ENCODE data around the gene MYH10. TPM values are rescaled to one million over a fixed set of nuclear protein-coding genes. Genes with fewer than 3 reads are reported as not detected.
"Not testable (repeated sequence)": the region's sequence is repeated elsewhere in the genome, so short reads cannot be mapped to it uniquely, and the experiment has no call there.

MYH10 gene
- total RNA-seq, 1 donor from 2014 or later = 3.4 TPM

GRCh38 chr17:8664456-8665126 lies 34.1 kb upstream of the MYH10 start:
- Mint-ChIP-seq H3K4me1 (no peaks in the 10 kb centered on the region), H3K27me3 (peaks cover 7% of the 10 kb centered on the region), H3K27ac (no peak overlapping the region), H3K4me3 (no peak overlapping the region), H3K9me3 (no peaks in the 10 kb centered on the region), H3K36me3 (ENCODE audit: low read depth) (no peaks in the 10 kb centered on the region)
- CTCF ChIA-PET = no interaction called here
- intact Hi-C loops (cut with micrococcal nuclease) = no loop called here
- POLR2A ChIA-PET = no interaction called here
- TF ChIP-seq CTCF (IDR thresholded peaks at IDR 0.05) = no peak
- DNase-seq (no peak), ATAC-seq (ENCODE audit: low read depth) (no peak)

- no peaks in the 10 kb centered on the region for H3K9me3 Mint-ChIP-seq
- CTCF ChIA-PET = no interaction called here
- POLR2A ChIA-PET = no interaction called here
- ATAC-seq (ENCODE audit: low read depth) (no peak), DNase-seq (no peak)
- intact Hi-C loops (cut with micrococcal nuclease) = no loop called here
- H3K27ac Mint-ChIP-seq = no peak overlapping the region
- no peaks in the 10 kb centered on the region for H3K36me3 Mint-ChIP-seq (ENCODE audit: low read depth)
- no peak overlapping the region for H3K4me3 Mint-ChIP-seq
- no peak for TF ChIP-seq CTCF (IDR thresholded peaks at IDR 0.05)
- no peaks in the 10 kb centered on the region for H3K4me1 Mint-ChIP-seq
- H3K27me3 Mint-ChIP-seq = peaks cover 7% of the 10 kb centered on the region
These were observed 32.4 kb upstream of the MYH10 start for GRCh38 chr17:8662973-8663372.

- ATAC-seq (ENCODE audit: low read depth) = no peak
- no peaks in the 10 kb centered on the region for H3K36me3 Mint-ChIP-seq (ENCODE audit: low read depth)
- intact Hi-C loops (cut with micrococcal nuclease) = no loop called here
- no peak for DNase-seq
- no peaks in the 10 kb centered on the region for H3K9me3 Mint-ChIP-seq
- H3K4me3 Mint-ChIP-seq = no peak overlapping the region
- peaks cover 4% of the 10 kb centered on the region for H3K27me3 Mint-ChIP-seq
- no peak overlapping the region for H3K27ac Mint-ChIP-seq
- no peak for TF ChIP-seq CTCF (IDR thresholded peaks at IDR 0.05)
- no peaks in the 10 kb centered on the region for H3K4me1 Mint-ChIP-seq
- CTCF ChIA-PET = interaction anchor here (0.6 kb wide), 1 partner anchor 476 kb away, joined by 3 read pairs; no protein-coding TSS in a partner anchor
- POLR2A ChIA-PET = no interaction called here
These were observed 31.7 kb upstream of the MYH10 start for GRCh38 chr17:8662076-8662831.

GRCh38 chr17:8660709-8661108 lies 30.2 kb upstream of the MYH10 start:
- intact Hi-C loops (cut with micrococcal nuclease); H3K36me3 Mint-ChIP-seq (ENCODE audit: low read depth); POLR2A ChIA-PET; DNase-seq; CTCF ChIA-PET; H3K27me3 Mint-ChIP-seq; H3K9me3 Mint-ChIP-seq; H3K4me1 Mint-ChIP-seq; H3K27ac Mint-ChIP-seq; H3K4me3 Mint-ChIP-seq; ATAC-seq (ENCODE audit: low read depth): not testable (repeated sequence)

GRCh38 chr17:8659758-8660410 lies 29.4 kb upstream of the MYH10 start:
- CTCF ChIA-PET = no interaction called here

More at GRCh38 chr17:8659758-8660410, 29.4 kb upstream of the MYH10 start:
- TF ChIP-seq CTCF (IDR thresholded peaks at IDR 0.05) = no peak
- POLR2A ChIA-PET = no interaction called here
- intact Hi-C loops (cut with micrococcal nuclease) = no loop called here
- H3K27me3 Mint-ChIP-seq = peaks cover 5% of the 10 kb centered on the region
- H3K4me1 Mint-ChIP-seq = no peaks in the 10 kb centered on the region
- peaks cover 6% of the 10 kb centered on the region for H3K9me3 Mint-ChIP-seq
- H3K27ac Mint-ChIP-seq = no peak overlapping the region
- no peak for DNase-seq
- ATAC-seq (ENCODE audit: low read depth) = no peak
- no peak overlapping the region for H3K4me3 Mint-ChIP-seq
- H3K36me3 Mint-ChIP-seq (ENCODE audit: low read depth) = no peaks in the 10 kb centered on the region
